VCaP (cell line): ENCODE data around the gene CTIF.
A peak's percentile ranks its signal among the peaks of the same experiment; 100 is the strongest.

Experiments
- H3K27ac ChIP-seq: fragments of 450-650 bp; 2 replicates; pipeline ENCODE4 v1.5.1; 2017
- CTCF ChIP-seq: fragments of 450-650 bp; conservative IDR thresholded peaks from 2 replicates; pipeline ENCODE4 v1.5.1; 2017; ENCODE audit warnings: mild to moderate bottlenecking, moderate library complexity

Gene CTIF

GRCh38 chr18:48826806-48827205 is 288.0 kb downstream of the CTIF start:
- no peak for TF ChIP-seq CTCF
- peak overlapping the region; percentile 72 for H3K27ac ChIP-seq

DNA sequence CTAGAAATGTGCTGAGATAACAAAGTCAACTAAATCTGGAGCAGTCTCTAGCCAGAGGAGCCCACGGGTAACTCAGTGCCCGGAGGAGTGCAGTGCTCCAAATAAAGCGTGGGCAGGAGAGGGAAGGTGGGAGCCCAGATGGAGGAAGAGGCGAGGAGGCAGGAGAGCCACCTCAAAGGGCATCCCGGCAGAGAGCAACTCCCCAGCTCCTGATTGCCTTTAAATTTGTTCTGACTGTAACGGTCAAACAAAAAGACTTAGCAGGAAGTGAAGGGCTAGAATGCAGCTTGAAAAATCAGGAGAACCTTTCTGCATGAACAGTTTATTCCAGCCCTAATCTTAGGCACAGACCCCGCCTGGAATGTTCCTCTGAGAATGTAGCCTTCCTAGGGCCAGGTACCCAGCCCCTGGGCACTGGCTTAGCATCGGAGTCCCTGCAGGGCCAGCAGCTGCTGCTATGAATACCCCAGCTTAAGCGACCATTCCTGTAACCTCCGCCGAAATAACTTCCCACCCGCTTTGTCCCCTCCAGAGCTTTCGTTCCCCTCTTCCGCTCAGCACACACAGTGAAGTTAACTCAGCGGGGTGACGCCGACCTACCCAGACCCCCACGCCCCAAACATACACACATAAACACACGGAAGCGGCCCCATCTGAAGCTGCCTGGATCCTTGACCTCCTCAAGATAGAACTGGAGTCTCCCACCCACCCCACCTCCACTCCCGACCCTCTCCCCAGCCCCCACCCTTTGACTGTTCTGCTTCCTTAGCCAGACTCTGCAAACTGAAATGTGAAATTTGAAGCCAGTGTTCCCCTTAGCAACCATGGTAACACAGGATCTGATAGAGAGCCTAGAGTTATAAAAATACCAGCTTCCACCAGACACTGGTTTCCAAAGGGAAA is 288.7 kb downstream of the CTIF start:
- H3K27ac ChIP-seq = peak overlapping the region; percentile 72
- no peak for TF ChIP-seq CTCF

GRCh38 chr18:48828194-48828545 is 289.3 kb downstream of the CTIF start:
- TF ChIP-seq CTCF = no peak
- H3K27ac ChIP-seq = peak overlapping the region; percentile 72

GRCh38 chr18:48828691-48829442 is 290.0 kb downstream of the CTIF start:
- no peak for TF ChIP-seq CTCF
- H3K27ac ChIP-seq = peak overlapping the region; percentile 72

- no peak for TF ChIP-seq CTCF
- peak overlapping the region; percentile 72; the same call in 1 of the 2 replicates for H3K27ac ChIP-seq
These were observed 290.8 kb downstream of the CTIF start for GRCh38 chr18:48829443-48830149.

DNA sequence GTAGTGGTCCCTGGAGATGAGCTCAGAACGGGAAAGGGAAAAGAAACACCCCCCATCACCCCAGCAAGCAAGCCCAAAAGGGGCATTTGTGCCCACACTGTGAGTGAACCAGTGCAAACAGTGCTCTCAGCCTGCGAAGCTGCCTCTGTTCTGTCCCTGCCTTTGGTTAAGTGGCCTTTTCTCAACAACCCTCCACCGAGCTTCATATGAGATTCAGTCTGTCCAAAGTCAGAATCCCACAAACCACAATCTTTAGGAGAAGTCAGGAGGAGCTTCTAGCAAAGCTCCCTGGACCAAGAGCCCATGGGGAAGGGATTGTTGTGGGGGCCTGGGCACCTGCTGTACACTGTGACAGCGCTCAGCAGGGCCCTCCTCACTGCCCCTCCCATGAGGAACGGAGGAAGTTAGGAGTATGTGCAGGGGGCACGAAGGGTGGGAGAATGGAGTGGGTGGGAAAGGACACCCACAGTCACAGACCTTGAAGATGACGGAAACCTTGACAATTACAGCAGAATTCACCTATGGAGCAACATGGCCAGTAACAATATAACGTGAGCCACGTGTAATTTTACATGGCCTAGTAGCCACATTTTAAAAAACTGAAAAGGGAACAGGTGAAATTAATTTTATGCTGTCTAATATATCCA is 292.4 kb downstream of the CTIF start:
- no peak for TF ChIP-seq CTCF
- no peak overlapping the region for H3K27ac ChIP-seq
